GM12878 (cell line): ENCODE measurements around the gene DISP3. TPM values are rescaled to one million over a fixed set of nuclear protein-coding genes. Genes with fewer than 3 reads are reported as not detected.

Experiments
- ATAC-seq: fragments of 200-7000 bp; cut with Tn5 transposase; 3 replicates; pipeline ENCODE4 v1.9.1; 2020; ENCODE audit warnings: mild to moderate bottlenecking, moderate library complexity
- BruUV-seq: library from RNA; stranded (reverse); fragments of 400-500 nt; replicated peaks from 2 replicates; lab custom pipeline; 2021; lab: Mats Ljungman, UMichigan
- CTCF ChIA-PET: fragments of 300-600 bp; sonication (Branson Sonifier 250); formaldehyde crosslinking; extraction: SDS; loops from one replicate; lab custom pipeline; 2021; ENCODE audit warnings: inconsistent platforms; lab: Yijun Ruan, JAX
- POLR2A ChIA-PET: fragments of 350-600 bp; formaldehyde crosslinking; extraction: SDS; loops from one replicate; lab custom pipeline; 2021; ENCODE audit warnings: inconsistent platforms; lab: Charles Lee
- RAD21 ChIA-PET: fragments of 300-600 bp; sonication (Branson Sonifier 250); formaldehyde crosslinking; loops from one replicate; lab custom pipeline; 2023; ENCODE audit warnings: antibody characterized with exemption; ENCODE audit not compliant: unreplicated experiment; lab: Charles Lee
- SMC1A ChIA-PET: fragments of 300-600 bp; sonication (Branson Sonifier 250); formaldehyde crosslinking; loops from one replicate; lab custom pipeline; 2023; ENCODE audit not compliant: unreplicated experiment, uncharacterized antibody; lab: Charles Lee
- DNase-seq: peaks from one replicate; pipeline ENCODE4 v3.0.0-alpha.2; 2011; ENCODE audit warnings: low read depth, low spot score
- FAIRE-seq: peaks from 3 replicates; lab custom pipeline; 2011; peaks lifted over from hg19 to GRCh38; lab: Jason Lieb, UNC
- H2AFZ ChIP-seq: 2 replicates; pipeline ENCODE4 v1.6.0; 2011; ENCODE audit warnings: low read depth, low read length, control low read depth; ENCODE audit not compliant: control insufficient read depth
- H3K27ac ChIP-seq: 2 replicates; pipeline ENCODE4 v1.5.1; 2011; ENCODE audit warnings: control low read depth; ENCODE audit not compliant: control insufficient read depth, insufficient read depth
- H3K27me3 ChIP-seq, 2 experiments: replicated peaks in 1 of 2; 2 replicates each; pipeline versions ENCODE4 v1.6.0 to v1.6.1; 2011; ENCODE audit warnings: low read length in 1 of 2; ENCODE audit not compliant: control insufficient read depth in 2 of 2, insufficient read depth in 2 of 2
- H3K36me3 ChIP-seq, 2 experiments: 2 replicates each; pipeline ENCODE4 v1.5.1; 2011; ENCODE audit warnings: low read length in 1 of 2; ENCODE audit not compliant: control insufficient read depth in 2 of 2, insufficient read depth in 2 of 2
- H3K4me1 ChIP-seq: 2 replicates; pipeline ENCODE4 v1.6.1; 2011; ENCODE audit warnings: mild to moderate bottlenecking, low read length, moderate library complexity, mixed read lengths; ENCODE audit not compliant: control insufficient read depth, insufficient read depth
- H3K4me2 ChIP-seq: 2 replicates; pipeline ENCODE4 v1.6.0; 2011; ENCODE audit warnings: control low read depth; ENCODE audit not compliant: control insufficient read depth, insufficient read depth
- H3K4me3 ChIP-seq: fragments of 200-600 bp; sonication (generic); 2 replicates; pipeline ENCODE4 v1.5.1; 2016
- H3K79me2 ChIP-seq: 2 replicates; pipeline ENCODE4 v1.6.0; 2011; ENCODE audit warnings: low read length; ENCODE audit not compliant: control insufficient read depth, insufficient read depth
- H3K9ac ChIP-seq: 2 replicates; pipeline ENCODE4 v1.8.0; 2011; ENCODE audit warnings: low read length, control low read depth, mixed read lengths; ENCODE audit not compliant: control insufficient read depth, insufficient read depth
- H3K9me3 ChIP-seq: replicated peaks from 3 replicates; pipeline ENCODE4 v1.5.1; 2011; ENCODE audit warnings: mild to moderate bottlenecking, low read length; ENCODE audit not compliant: control insufficient read depth, insufficient read depth
- H4K20me1 ChIP-seq: 2 replicates; pipeline ENCODE4 v1.6.0; 2011; ENCODE audit not compliant: control insufficient read depth, insufficient read depth
- ATF7 ChIP-seq: fragments of 450-650 bp; IDR thresholded peaks from 2 replicates; pipeline ENCODE4 v1.6.1; 2016; ENCODE audit warnings: low read depth, mild to moderate bottlenecking
- BHLHE40 ChIP-seq, 2 experiments: fragments of 450-650 bp in 1 of 2; IDR thresholded peaks; 2 replicates each; pipeline ENCODE4 v1.6.1; 2011 to 2017; ENCODE audit warnings: low read depth in 2 of 2, borderline replicate concordance in 1 of 2, improper control_type of control experiment in 1 of 2, low read length in 1 of 2, mild to moderate bottlenecking in 1 of 2
- CREB1 ChIP-seq: IDR thresholded peaks from 2 replicates; pipeline ENCODE4 v1.6.1; 2012; ENCODE audit warnings: low read depth, mild to moderate bottlenecking, inconsistent platforms
- EP300 ChIP-seq, 2 experiments: fragments of 150-350 bp in 1 of 2; IDR thresholded peaks; 2 replicates each; pipeline ENCODE4 v1.6.1; 2011 to 2012; ENCODE audit warnings: low read depth in 2 of 2, low read length in 2 of 2, borderline replicate concordance in 1 of 2, improper control_type of control experiment in 1 of 2, inconsistent platforms in 1 of 2; ENCODE audit not compliant: control insufficient read depth in 1 of 2
- ETV6 ChIP-seq, 2 experiments: fragments of 450-650 bp in 1 of 2; IDR thresholded peaks in 1 of 2; conservative IDR thresholded peaks in 1 of 2; 2 replicates each; pipeline ENCODE4 v1.6.1; 2014; ENCODE audit warnings: antibody characterized with exemption in 1 of 2, borderline replicate concordance in 1 of 2, low read depth in 1 of 2, mild to moderate bottlenecking in 1 of 2, moderate library complexity in 1 of 2
- HCFC1 ChIP-seq: fragments of 150-350 bp; IDR thresholded peaks from 2 replicates; pipeline ENCODE4 v1.6.1; 2014; ENCODE audit warnings: low read length
- MXI1 ChIP-seq: fragments of 150-350 bp; IDR thresholded peaks from 2 replicates; pipeline ENCODE4 v1.6.1; 2011; ENCODE audit warnings: low read depth, mild to moderate bottlenecking, inconsistent platforms, low read length, improper control_type of control experiment
- MYB ChIP-seq: fragments of 150-350 bp; IDR thresholded peaks from 2 replicates; pipeline ENCODE4 v1.6.1; 2014; ENCODE audit warnings: mild to moderate bottlenecking, low read depth, low read length, borderline replicate concordance
- NBN ChIP-seq: fragments of 450-650 bp; IDR thresholded peaks from 2 replicates; pipeline ENCODE4 v1.6.1; 2016
- NFXL1 ChIP-seq: fragments of 450-650 bp; IDR thresholded peaks from 2 replicates; pipeline ENCODE4 v1.6.1; 2017; ENCODE audit warnings: antibody characterized with exemption, mild to moderate bottlenecking, borderline replicate concordance
- PAX8 ChIP-seq: fragments of 450-650 bp; IDR thresholded peaks from 2 replicates; pipeline ENCODE4 v1.6.1; 2017; ENCODE audit warnings: mild to moderate bottlenecking, moderate library complexity
- RAD51 ChIP-seq: fragments of 450-650 bp; IDR thresholded peaks from 2 replicates; pipeline ENCODE4 v1.6.1; 2016; ENCODE audit warnings: moderate library complexity, mild to moderate bottlenecking, inconsistent platforms
- SP1 ChIP-seq: IDR thresholded peaks from one replicate; pipeline ENCODE4 v1.6.1; 2011; ENCODE audit warnings: low read depth, low read length
- ZNF217 ChIP-seq: fragments of 450-650 bp; IDR thresholded peaks from 2 replicates; pipeline ENCODE4 v1.6.1; 2017; ENCODE audit warnings: antibody characterized with exemption, mild to moderate bottlenecking
- WGBS: methylation state at CpG from one replicate; pipeline ENCODE4 v1.1.6; 2016; ENCODE audit warnings: low lambda C conversion rate; ENCODE audit not compliant: insufficient replicate concordance, insufficient coverage; ENCODE audit errors: missing lambda C conversion rate; 5-methylcytosine and 5-hydroxymethylcytosine counted together
- in situ Hi-C: fragments of 300-500 bp; cut with MboI; formaldehyde crosslinking; loops from 9 replicates; pipeline ENCODE4 v1.14.3; 2018; ENCODE audit warnings: mixed read lengths
- intact Hi-C: fragments of 100-400 bp; cut with micrococcal nuclease; formaldehyde crosslinking; loops from one replicate; pipeline ENCODE4 v1.14.2; 2022; ENCODE audit not compliant: unreplicated experiment
- polyA plus RNA-seq, 11 experiments: library from polyadenylated mRNA; depleted of rRNA in 4 of 11; unstranded in 6 of 11; stranded (reverse) in 5 of 11; fragments of >200 nt; fragmentation: Nextera tagmentation in 4 of 11; fragmentation: Illumina TruSeq in 1 of 11; extraction: Ambion mirVana in 4 of 11; extraction: Trizol in 1 of 11; gene quantifications; 1 replicate in 1 of 11; 2 replicates in 10 of 11; pipeline versions ENCODE4 v1.2.1 to v1.2.3, GENCODE V29; 2011 to 2016; ENCODE audit warnings: inconsistent platforms in 2 of 11, missing spikeins in 2 of 11, low read depth in 1 of 11
- total RNA-seq, 4 experiments: library from RNA; depleted of rRNA in 3 of 4; stranded (reverse); fragments of >200 nt in 3 of 4; fragmentation: Illumina TruSeq in 1 of 4; extraction: Trizol in 1 of 4; gene quantifications; 2 replicates each; pipeline versions ENCODE4 v1.2.1 to v1.2.3, GENCODE V29; 2013 to 2021
- TF ChIP-seq, protein P1 (sequence below): IDR thresholded peaks from 2 replicates; pipeline ENCODE4 v1.6.1; 2011; ENCODE audit warnings: borderline replicate concordance, low read depth, mild to moderate bottlenecking, moderate library complexity, mixed read lengths, low read length; ENCODE audit not compliant: insufficient read depth; ENCODE audit errors: extremely low read length
- TF ChIP-seq, protein P2 (sequence below): fragments of 450-650 bp; IDR thresholded peaks from 2 replicates; pipeline ENCODE4 v1.6.1; 2017; ENCODE audit warnings: mild to moderate bottlenecking, low read depth, inconsistent platforms; ENCODE audit not compliant: poor library complexity, severe bottlenecking

Gene DISP3
- total and polyA plus RNA-seq, 10 of the 15 experiments (the other 5 are each of a cell fraction or from before 2014, with no cell fraction given) = under 0.01 to 0.18 (median 0.09) TPM; not detected in 2

DNA sequence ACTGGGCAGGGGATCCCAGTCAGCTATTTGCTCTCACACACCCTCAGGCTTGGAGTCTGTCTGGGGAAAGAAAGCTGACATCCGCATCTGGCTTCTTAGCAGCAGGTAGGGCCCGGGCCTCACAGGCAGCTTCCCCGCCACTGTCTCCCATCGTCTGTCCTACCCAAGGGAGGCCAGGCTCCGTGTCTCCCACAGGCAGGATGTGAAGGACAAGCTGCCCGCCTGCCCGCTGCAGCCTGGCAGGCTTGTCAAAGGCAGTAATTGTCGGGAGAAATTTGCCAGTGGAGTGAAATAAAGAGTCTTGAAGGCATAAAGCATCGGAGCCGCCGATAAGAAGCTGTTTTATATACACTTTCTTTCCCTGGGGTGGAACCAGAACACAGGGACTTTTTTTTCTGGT lies 44.0 kb upstream of the DISP3 start:
- no peak for TF ChIP-seq ETV6 (conservative IDR thresholded peaks at IDR 0.05 in 1 of 2, IDR thresholded peaks at IDR 0.05 in 1 of 2; ENCODE audit: borderline replicate concordance in 1 of 2, low read depth in 1 of 2)
- no peak for TF ChIP-seq ATF7
- TF ChIP-seq RAD51 = no peak
- no peak for TF ChIP-seq PAX8
- no peak for TF ChIP-seq MYB
- BruUV-seq = no TSS peak
- ChIA-PET SMC1A (no interaction called here), RAD21 (no interaction called here), CTCF (interaction anchor here (0.7 kb wide), 1 partner anchor 42 kb away, joined by 3 read pairs; no protein-coding TSS in a partner anchor), POLR2A (no interaction called here)
- 51% methylated on average over 11 of the region's 11 CpGs for WGBS
- ATAC-seq = no peak
- Histone ChIP-seq H3K9ac (no peak overlapping the region), H3K79me2 (no peaks in the 10 kb centered on the region), H3K4me1 (no peaks in the 10 kb centered on the region), H2AFZ (no peak overlapping the region), H3K4me3 (no peak overlapping the region), H3K9me3 (no peaks in the 10 kb centered on the region), H3K36me3 (no peaks in the 10 kb centered on the region), H4K20me1 (no peaks in the 10 kb centered on the region), H3K27me3 (peaks cover 0 to 2% of the 10 kb centered on the region in 2 experiments; a peak in 3 of 4 replicates), H3K4me2 (no peak overlapping the region), H3K27ac (no peak overlapping the region)
- FAIRE-seq = no peak
- DNase-seq = no peak
- in situ Hi-C loops (no loop called here), intact Hi-C loops (no loop called here)

DNA sequence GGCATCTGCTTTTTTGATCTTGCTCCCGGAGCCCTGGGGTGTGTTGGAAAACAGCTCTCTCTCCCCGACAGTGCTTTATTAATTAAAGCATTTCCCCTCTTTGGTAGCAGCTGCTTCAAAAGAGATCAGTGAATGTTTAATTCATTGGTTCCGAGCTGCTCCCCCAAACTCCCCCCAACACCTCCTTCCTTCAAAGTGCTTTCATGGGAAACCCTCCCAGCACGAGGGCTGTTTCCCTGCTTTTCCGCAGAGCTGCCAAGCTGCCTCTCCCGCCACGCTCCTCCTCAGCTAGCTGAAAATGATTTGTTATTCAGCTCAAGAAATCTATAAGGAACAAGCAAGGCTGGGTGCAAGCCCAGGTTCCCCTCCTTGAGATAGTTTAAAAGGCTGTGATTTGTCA lies 40.0 kb upstream of the DISP3 start:
- ChIA-PET SMC1A (interaction anchor here (0.7 kb wide), 1 partner anchor 150 kb away, joined by 3 read pairs; no protein-coding TSS in a partner anchor), POLR2A (no interaction called here), CTCF (no interaction called here), RAD21 (no interaction called here)
- Histone ChIP-seq H3K79me2 (no peaks in the 10 kb centered on the region), H3K4me3 (no peak overlapping the region), H3K9me3 (no peaks in the 10 kb centered on the region), H4K20me1 (no peaks in the 10 kb centered on the region), H3K27me3 (peaks cover 0 to 3% of the 10 kb centered on the region in 2 experiments; a peak in 3 of 4 replicates), H3K4me2 (no peak overlapping the region), H3K27ac (no peak overlapping the region), H3K4me1 (no peaks in the 10 kb centered on the region), H3K9ac (no peak overlapping the region), H3K36me3 (no peaks in the 10 kb centered on the region), H2AFZ (no peak overlapping the region)
- DNase-seq (no peak), ATAC-seq (no peak), FAIRE-seq (no peak)
- intact Hi-C loops (no loop called here), in situ Hi-C loops (no loop called here)
- no TSS peak for BruUV-seq
- WGBS = 28% methylated on average over 7 of the region's 7 CpGs
- TF ChIP-seq NBN (no peak), HCFC1 (no peak), CREB1 (no peak), ZNF217 (no peak), NFXL1 (no peak), SP1 (no peak), RAD51 (no peak), EP300 (IDR thresholded peaks at IDR 0.05; ENCODE audit: borderline replicate concordance in 1 of 2, control insufficient read depth in 1 of 2, low read depth in 2 of 2, low read length in 2 of 2) (no peak), MXI1 (no peak), BHLHE40 (IDR thresholded peaks at IDR 0.05; ENCODE audit: borderline replicate concordance in 1 of 2, low read depth in 2 of 2, low read length in 1 of 2) (no peak)
- TF ChIP-seq, protein P1, sequence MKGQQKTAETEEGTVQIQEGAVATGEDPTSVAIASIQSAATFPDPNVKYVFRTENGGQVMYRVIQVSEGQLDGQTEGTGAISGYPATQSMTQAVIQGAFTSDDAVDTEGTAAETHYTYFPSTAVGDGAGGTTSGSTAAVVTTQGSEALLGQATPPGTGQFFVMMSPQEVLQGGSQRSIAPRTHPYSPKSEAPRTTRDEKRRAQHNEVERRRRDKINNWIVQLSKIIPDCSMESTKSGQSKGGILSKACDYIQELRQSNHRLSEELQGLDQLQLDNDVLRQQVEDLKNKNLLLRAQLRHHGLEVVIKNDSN = no peak
- TF ChIP-seq, protein P2, sequence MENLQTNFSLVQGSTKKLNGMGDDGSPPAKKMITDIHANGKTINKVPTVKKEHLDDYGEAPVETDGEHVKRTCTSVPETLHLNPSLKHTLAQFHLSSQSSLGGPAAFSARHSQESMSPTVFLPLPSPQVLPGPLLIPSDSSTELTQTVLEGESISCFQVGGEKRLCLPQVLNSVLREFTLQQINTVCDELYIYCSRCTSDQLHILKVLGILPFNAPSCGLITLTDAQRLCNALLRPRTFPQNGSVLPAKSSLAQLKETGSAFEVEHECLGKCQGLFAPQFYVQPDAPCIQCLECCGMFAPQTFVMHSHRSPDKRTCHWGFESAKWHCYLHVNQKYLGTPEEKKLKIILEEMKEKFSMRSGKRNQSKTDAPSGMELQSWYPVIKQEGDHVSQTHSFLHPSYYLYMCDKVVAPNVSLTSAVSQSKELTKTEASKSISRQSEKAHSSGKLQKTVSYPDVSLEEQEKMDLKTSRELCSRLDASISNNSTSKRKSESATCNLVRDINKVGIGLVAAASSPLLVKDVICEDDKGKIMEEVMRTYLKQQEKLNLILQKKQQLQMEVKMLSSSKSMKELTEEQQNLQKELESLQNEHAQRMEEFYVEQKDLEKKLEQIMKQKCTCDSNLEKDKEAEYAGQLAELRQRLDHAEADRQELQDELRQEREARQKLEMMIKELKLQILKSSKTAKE = no peak
